Activated CD4-positive, alpha-beta T cell treated with anti-CD3 and anti-CD28 coated beads, Interleukin-2, amount 10 ng/mL, durations not matched to agents 7 days and 5 days (primary cell): Measurements from ENCODE around the gene TACC2. TPM values are rescaled to one million over a fixed set of nuclear protein-coding genes. Genes with fewer than 3 reads are reported as not detected.

ENCODE experiments used
- CTCF ChIA-PET: fragments of 350-600 bp; sonication (Branson Sonifier 250); formaldehyde crosslinking; loops from one replicate; lab custom pipeline; 2021; ENCODE audit warnings: antibody characterized with exemption; lab: Charles Lee
- POLR2A ChIA-PET: fragments of 350-600 bp; sonication (Branson Sonifier 250); formaldehyde crosslinking; loops from one replicate; lab custom pipeline; 2021; ENCODE audit warnings: antibody characterized with exemption; lab: Charles Lee
- DNase-seq: peaks from one replicate; pipeline ENCODE4 v3.0.0-alpha.2; 2020
- H3K27ac Mint-ChIP-seq: one replicate; pipeline ENCODE4 v1.8.0; 2021; ENCODE audit warnings: mild to moderate bottlenecking, moderate library complexity, mixed read lengths
- H3K27me3 Mint-ChIP-seq: one replicate; pipeline ENCODE4 v1.8.0; 2021; ENCODE audit warnings: mixed read lengths
- H3K36me3 Mint-ChIP-seq: one replicate; pipeline ENCODE4 v1.8.0; 2021; ENCODE audit warnings: low read depth, mixed read lengths
- H3K4me1 Mint-ChIP-seq: one replicate; pipeline ENCODE4 v1.8.0; 2021; ENCODE audit warnings: mixed read lengths
- H3K4me3 Mint-ChIP-seq: one replicate; pipeline ENCODE4 v1.8.0; 2021; ENCODE audit warnings: mild to moderate bottlenecking, moderate library complexity, mixed read lengths
- H3K9me3 Mint-ChIP-seq: one replicate; pipeline ENCODE4 v1.8.0; 2021; ENCODE audit warnings: mixed read lengths
- total RNA-seq, 2 experiments: library from RNA; stranded (reverse); gene quantifications; one replicate each; pipeline ENCODE4 v1.2.3, GENCODE V29; 2021

TACC2 gene
- total RNA-seq, 2 experiments from 2014 or later: not detected

- no peak for DNase-seq
- Mint-ChIP-seq H3K36me3 (no peaks in the 10 kb centered on the region), H3K27ac (no peak overlapping the region), H3K4me3 (no peak overlapping the region), H3K9me3 (no peaks in the 10 kb centered on the region), H3K27me3 (peaks cover 14% of the 10 kb centered on the region), H3K4me1 (no peaks in the 10 kb centered on the region)
- ChIA-PET CTCF (no interaction called here), POLR2A (no interaction called here)
Measured at GRCh38 chr10:122277526-122278136, 288.7 kb downstream of the TACC2 start.

DNA sequence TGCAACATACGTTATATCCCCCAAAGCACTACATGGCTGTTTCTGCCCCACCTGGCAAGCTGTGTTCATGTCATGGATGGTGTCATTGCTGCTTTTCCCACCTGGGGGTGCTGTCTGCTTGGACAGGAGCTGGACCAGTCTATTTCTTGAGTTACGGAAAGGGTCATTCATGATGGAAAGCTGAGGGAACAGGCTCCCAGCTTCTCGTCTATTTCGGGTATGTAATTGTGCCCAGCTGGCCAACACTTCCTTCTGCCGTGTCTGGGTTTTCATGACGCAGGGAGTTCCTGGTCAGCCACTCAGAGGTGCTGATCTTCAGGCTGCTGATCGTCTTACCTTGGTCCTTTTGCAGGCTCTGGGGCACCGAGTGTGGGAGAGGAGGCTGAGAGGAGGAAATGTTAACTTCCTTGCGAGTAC, 290.8 kb downstream of the TACC2 start:
- no peak overlapping the region for H3K4me3 Mint-ChIP-seq
- ChIA-PET CTCF (no interaction called here), POLR2A (no interaction called here)
- peaks cover 14% of the 10 kb centered on the region for H3K27me3 Mint-ChIP-seq
- no peaks in the 10 kb centered on the region for H3K36me3 Mint-ChIP-seq
- H3K4me1 Mint-ChIP-seq: no peaks in the 10 kb centered on the region
- DNase-seq: no peak
- no peak overlapping the region for H3K27ac Mint-ChIP-seq
- H3K9me3 Mint-ChIP-seq: no peaks in the 10 kb centered on the region

- no peak overlapping the region for H3K4me3 Mint-ChIP-seq
- CTCF ChIA-PET: interaction anchor here (0.7 kb wide), 1 partner anchor 378 kb away, joined by 3 read pairs; no protein-coding TSS in a partner anchor
- DNase-seq: no peak
- no peaks in the 10 kb centered on the region for H3K4me1 Mint-ChIP-seq
- H3K9me3 Mint-ChIP-seq: no peaks in the 10 kb centered on the region
- no peak overlapping the region for H3K27ac Mint-ChIP-seq
- H3K27me3 Mint-ChIP-seq: peaks cover 14% of the 10 kb centered on the region
- POLR2A ChIA-PET: no interaction called here
- no peaks in the 10 kb centered on the region for H3K36me3 Mint-ChIP-seq
Measured at GRCh38 chr10:122280156-122280555, 291.2 kb downstream of the TACC2 start.

GRCh38 chr10:122281018-122281626, 292.2 kb downstream of the TACC2 start:
- no peaks in the 10 kb centered on the region for H3K4me1 Mint-ChIP-seq
- H3K27me3 Mint-ChIP-seq: peaks cover 14% of the 10 kb centered on the region
- DNase-seq: no peak
- ChIA-PET POLR2A (no interaction called here), CTCF (interaction anchor here (1.0 kb wide), 1 partner anchor 282 kb away, joined by 3 read pairs; no protein-coding TSS in a partner anchor)
- H3K27ac Mint-ChIP-seq: no peak overlapping the region
- no peaks in the 10 kb centered on the region for H3K9me3 Mint-ChIP-seq
- H3K4me3 Mint-ChIP-seq: no peak overlapping the region
- no peaks in the 10 kb centered on the region for H3K36me3 Mint-ChIP-seq

DNA sequence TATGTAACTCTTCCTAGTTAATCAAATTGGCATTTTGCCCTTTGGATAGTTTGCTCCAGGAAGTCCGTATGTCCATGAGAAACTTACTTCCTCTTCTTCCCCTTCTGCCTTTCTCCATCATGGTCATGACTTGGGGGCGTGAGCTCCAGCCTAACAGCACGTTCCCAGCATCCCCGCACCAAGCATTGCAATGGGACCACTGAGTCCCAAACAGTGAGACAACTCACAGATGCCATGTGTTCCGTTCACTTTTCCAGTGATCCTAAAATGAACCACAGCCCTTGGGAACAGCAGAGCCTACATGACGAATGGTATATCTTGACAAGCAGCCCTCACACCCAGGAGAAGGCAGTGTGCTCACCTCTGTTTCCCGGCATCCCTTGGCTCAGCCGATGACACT, 292.8 kb downstream of the TACC2 start:
- ChIA-PET POLR2A (no interaction called here), CTCF (interaction anchor here (1.0 kb wide), 1 partner anchor 281 kb away, joined by 3 read pairs; no protein-coding TSS in a partner anchor)
- Mint-ChIP-seq H3K27me3 (peaks cover 14% of the 10 kb centered on the region), H3K27ac (no peak overlapping the region), H3K36me3 (no peaks in the 10 kb centered on the region), H3K4me1 (no peaks in the 10 kb centered on the region), H3K4me3 (no peak overlapping the region), H3K9me3 (no peaks in the 10 kb centered on the region)
- no peak for DNase-seq

- no peak for DNase-seq
- CTCF ChIA-PET: interaction anchor here (1.0 kb wide), 1 partner anchor 281 kb away, joined by 3 read pairs; no protein-coding TSS in a partner anchor
- Mint-ChIP-seq H3K4me3 (no peak overlapping the region), H3K9me3 (no peaks in the 10 kb centered on the region), H3K27me3 (peaks cover 14% of the 10 kb centered on the region), H3K36me3 (no peaks in the 10 kb centered on the region), H3K27ac (no peak overlapping the region), H3K4me1 (no peaks in the 10 kb centered on the region)
- POLR2A ChIA-PET: no interaction called here
Measured at GRCh38 chr10:122282253-122282671, 293.3 kb downstream of the TACC2 start.

DNA sequence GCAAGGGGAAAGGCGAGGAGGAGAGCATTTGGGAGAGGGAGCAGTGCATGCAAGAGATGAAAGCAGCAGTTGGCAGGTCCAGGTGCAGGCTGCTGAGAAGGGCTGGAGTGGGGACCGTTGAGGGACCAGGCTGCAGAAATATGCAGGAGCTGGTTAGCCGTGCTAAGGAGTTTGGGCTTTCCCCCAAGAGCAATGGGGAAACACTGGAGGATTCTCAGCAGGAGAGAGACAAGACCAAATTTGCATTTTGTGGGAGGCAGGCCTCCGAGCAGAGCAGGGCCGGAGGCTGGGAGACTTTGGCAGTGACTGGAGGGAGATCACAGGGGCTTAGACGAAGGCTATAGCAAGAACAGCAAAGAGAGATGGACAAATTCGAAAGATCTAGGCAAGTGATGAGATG, 293.9 kb downstream of the TACC2 start:
- peaks cover 14% of the 10 kb centered on the region for H3K27me3 Mint-ChIP-seq
- H3K4me3 Mint-ChIP-seq: no peak overlapping the region
- CTCF ChIA-PET: interaction anchor here (0.7 kb wide), 1 partner anchor 15 kb away, joined by 3 read pairs; no protein-coding TSS in a partner anchor
- no peaks in the 10 kb centered on the region for H3K36me3 Mint-ChIP-seq
- H3K4me1 Mint-ChIP-seq: no peaks in the 10 kb centered on the region
- no peaks in the 10 kb centered on the region for H3K9me3 Mint-ChIP-seq
- no peak for DNase-seq
- H3K27ac Mint-ChIP-seq: no peak overlapping the region
- POLR2A ChIA-PET: no interaction called here

GRCh38 chr10:122285506-122286444, 296.8 kb downstream of the TACC2 start:
- ChIA-PET POLR2A (no interaction called here), CTCF (interaction anchor here (0.5 to 0.9 kb wide), 2 partner anchors 13 to 193 kb away, joined by 3 read pairs; no protein-coding TSS in a partner anchor)
- Mint-ChIP-seq H3K4me1 (peaks cover 3% of the 10 kb centered on the region), H3K9me3 (no peaks in the 10 kb centered on the region), H3K27me3 (peaks cover 4% of the 10 kb centered on the region), H3K4me3 (no peak overlapping the region), H3K27ac (no peak overlapping the region), H3K36me3 (no peaks in the 10 kb centered on the region)
- DNase-seq: no peak

DNA sequence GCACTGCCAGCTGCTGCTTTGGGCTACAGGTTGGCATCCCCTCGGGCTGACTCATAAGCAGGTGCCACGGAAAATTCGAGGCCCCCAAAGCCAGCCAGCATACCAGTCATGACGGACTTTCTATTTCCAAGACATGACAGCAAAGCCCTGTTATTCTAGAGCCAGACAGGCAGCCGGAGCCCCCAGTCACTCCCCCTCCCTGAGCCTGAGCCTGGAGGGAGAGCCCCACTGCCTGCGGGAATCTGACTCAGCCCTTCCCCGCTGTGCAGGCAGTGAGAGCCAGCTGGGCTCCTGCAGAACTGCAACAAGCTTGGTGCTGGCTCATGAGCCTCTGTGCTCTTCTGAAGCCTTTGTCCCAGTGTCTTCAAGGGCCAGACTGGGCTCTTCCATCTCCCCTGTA, 297.9 kb downstream of the TACC2 start:
- Mint-ChIP-seq H3K36me3 (no peaks in the 10 kb centered on the region), H3K4me1 (peaks cover 3% of the 10 kb centered on the region), H3K9me3 (no peaks in the 10 kb centered on the region), H3K27me3 (no peaks in the 10 kb centered on the region), H3K4me3 (no peak overlapping the region), H3K27ac (no peak overlapping the region)
- no peak for DNase-seq
- ChIA-PET CTCF (no interaction called here), POLR2A (no interaction called here)

DNA sequence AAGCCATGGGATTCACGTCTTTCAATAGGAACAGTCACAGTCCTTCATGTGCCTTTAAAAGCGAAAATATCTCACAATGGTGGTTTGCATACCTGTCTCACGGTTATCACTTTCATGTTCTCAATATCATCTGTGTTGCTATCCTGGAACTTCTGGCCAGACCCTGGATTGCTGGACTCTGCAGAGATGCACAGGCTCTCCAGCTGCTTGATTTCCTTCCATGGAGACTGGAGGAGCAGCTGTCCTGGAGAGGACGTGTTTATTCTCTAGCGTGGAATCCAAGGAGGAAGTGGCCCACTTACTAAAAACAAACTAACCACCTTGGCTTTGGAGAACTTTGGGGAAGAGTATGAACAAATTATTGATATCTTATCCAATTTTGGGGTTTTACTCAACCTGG, 298.6 kb downstream of the TACC2 start:
- DNase-seq: no peak
- H3K36me3 Mint-ChIP-seq: no peaks in the 10 kb centered on the region
- ChIA-PET POLR2A (no interaction called here), CTCF (interaction anchor here (0.6 kb wide), 1 partner anchor 19 kb away, joined by 3 read pairs; no protein-coding TSS in a partner anchor)
- no peaks in the 10 kb centered on the region for H3K9me3 Mint-ChIP-seq
- peaks cover 3% of the 10 kb centered on the region for H3K4me1 Mint-ChIP-seq
- no peak overlapping the region for H3K4me3 Mint-ChIP-seq
- H3K27ac Mint-ChIP-seq: no peak overlapping the region
- no peaks in the 10 kb centered on the region for H3K27me3 Mint-ChIP-seq

DNA sequence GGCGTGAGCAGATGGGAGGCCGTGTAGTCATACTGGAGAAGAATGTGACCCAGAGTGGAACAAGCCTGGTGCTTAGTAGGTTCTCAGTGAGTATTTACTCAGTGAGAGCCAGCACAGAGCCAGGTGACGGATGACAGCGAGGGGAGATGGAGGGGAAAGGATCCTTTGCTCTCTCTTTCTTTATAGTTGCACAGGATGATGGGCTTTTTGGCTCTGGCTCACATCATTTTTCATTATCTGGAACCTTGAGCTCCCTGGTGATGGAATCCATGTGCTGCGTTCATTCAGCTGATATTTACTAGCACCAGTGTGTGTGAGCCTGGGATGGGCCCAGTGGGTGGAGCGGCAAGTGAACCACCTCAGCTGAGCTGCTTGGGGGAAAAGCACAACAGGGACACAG, 299.3 kb downstream of the TACC2 start:
- no peaks in the 10 kb centered on the region for H3K9me3 Mint-ChIP-seq
- no peaks in the 10 kb centered on the region for H3K27me3 Mint-ChIP-seq
- no peak overlapping the region for H3K27ac Mint-ChIP-seq
- CTCF ChIA-PET: interaction anchor here (1.0 to 1.2 kb wide), 2 partner anchors 11 to 24 kb away, joined by 3 to 6 read pairs; no protein-coding TSS in a partner anchor
- POLR2A ChIA-PET: no interaction called here
- no peak overlapping the region for H3K4me3 Mint-ChIP-seq
- DNase-seq: no peak
- H3K4me1 Mint-ChIP-seq: peaks cover 7% of the 10 kb centered on the region
- H3K36me3 Mint-ChIP-seq: no peaks in the 10 kb centered on the region

DNA sequence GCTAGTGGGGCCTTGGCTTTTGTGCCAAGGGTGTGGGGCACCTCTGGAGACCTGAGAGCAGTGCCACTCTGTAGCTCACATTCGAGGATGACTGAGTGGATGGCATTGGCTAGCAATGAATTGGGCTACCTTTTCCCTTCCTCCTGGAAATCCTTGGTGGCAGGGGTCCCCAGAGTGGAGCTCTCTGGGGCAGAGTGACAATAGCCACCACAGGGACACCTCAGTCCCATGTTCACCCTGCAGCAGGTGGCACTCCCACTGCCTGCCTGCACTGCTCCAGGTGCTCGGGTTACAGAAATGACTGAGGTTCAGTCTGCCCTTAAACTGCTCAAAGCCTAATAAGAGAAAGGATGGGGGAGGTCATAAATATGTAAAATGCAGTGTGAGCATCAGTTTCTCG, 300.0 kb downstream of the TACC2 start:
- POLR2A ChIA-PET: no interaction called here
- CTCF ChIA-PET: interaction anchor here (1.0 to 1.2 kb wide), 2 partner anchors 10 to 25 kb away, joined by 3 to 6 read pairs; no protein-coding TSS in a partner anchor
- Mint-ChIP-seq H3K27me3 (no peaks in the 10 kb centered on the region), H3K4me3 (no peak overlapping the region), H3K4me1 (peaks cover 9% of the 10 kb centered on the region), H3K9me3 (no peaks in the 10 kb centered on the region), H3K36me3 (no peaks in the 10 kb centered on the region), H3K27ac (no peak overlapping the region)
- DNase-seq: no peak
